Fibroblast of villous mesenchyme (primary cell): ENCODE measurements around the gene MEIG1. TPM values are rescaled to one million over a fixed set of nuclear protein-coding genes. Genes with fewer than 3 reads are reported as not detected.
A peak's percentile ranks its signal among the peaks of the same experiment; 100 is the strongest.
"Not testable (repeated sequence)": the region's sequence is repeated elsewhere in the genome, so short reads cannot be mapped to it uniquely, and the experiment has no call there.

ENCODE experiments used
- DNase-seq: peaks from one replicate; pipeline ENCODE4 v3.0.0-alpha.2; 2010; ENCODE audit warnings: low read depth
- H3K4me3 ChIP-seq: 2 replicates; pipeline ENCODE4 v1.5.1; 2011; ENCODE audit warnings: low read depth, mild to moderate bottlenecking, low read length
- total RNA-seq: library from RNA; depleted of rRNA; stranded (reverse); fragments of >200 nt; gene quantifications from 2 replicates; pipeline ENCODE4 v1.2.3, GENCODE V29; 2012
- TF ChIP-seq, protein P1 (sequence below): IDR thresholded peaks from 2 replicates; pipeline ENCODE4 v1.5.1; 2012; ENCODE audit warnings: low read depth, mild to moderate bottlenecking, low read length; ENCODE audit not compliant: insufficient read depth

The MEIG1 gene
- total RNA-seq, 1 donor, result not detected

DNA sequence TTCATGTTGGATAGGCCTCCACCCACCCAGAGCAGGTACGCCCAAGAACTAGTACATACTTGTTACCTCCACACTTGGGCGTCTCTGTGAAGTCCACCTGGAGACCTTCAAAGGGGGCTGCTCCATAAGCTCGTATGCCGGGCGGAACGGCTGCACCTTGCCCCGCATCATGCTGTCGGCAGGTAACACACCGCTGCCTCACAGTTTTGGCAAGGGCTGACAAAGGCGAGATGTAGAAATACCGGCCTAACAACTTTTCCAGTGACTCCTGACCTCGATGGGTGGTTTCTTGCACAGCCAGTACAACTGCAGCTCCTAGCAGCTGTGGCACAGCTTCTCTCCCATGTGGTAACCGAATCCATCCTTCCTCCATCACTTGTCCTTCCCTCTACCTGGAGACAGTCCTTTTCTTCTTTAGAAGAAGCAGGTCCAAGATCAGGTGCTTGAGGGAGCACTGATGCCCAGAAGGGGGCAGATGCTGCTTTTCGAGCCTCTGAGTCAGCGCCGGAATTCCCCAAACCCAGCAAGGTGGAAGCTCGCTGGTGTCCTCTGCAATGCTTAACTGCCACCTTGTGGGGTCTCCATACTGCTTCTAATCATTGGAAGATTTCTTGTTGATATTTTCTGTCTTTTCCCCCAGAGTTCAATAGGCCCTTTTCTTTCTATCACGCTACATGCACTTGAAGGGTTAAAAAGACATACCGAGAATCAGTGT is 32.0 kb downstream of the MEIG1 start:
- TF ChIP-seq, protein P1, sequence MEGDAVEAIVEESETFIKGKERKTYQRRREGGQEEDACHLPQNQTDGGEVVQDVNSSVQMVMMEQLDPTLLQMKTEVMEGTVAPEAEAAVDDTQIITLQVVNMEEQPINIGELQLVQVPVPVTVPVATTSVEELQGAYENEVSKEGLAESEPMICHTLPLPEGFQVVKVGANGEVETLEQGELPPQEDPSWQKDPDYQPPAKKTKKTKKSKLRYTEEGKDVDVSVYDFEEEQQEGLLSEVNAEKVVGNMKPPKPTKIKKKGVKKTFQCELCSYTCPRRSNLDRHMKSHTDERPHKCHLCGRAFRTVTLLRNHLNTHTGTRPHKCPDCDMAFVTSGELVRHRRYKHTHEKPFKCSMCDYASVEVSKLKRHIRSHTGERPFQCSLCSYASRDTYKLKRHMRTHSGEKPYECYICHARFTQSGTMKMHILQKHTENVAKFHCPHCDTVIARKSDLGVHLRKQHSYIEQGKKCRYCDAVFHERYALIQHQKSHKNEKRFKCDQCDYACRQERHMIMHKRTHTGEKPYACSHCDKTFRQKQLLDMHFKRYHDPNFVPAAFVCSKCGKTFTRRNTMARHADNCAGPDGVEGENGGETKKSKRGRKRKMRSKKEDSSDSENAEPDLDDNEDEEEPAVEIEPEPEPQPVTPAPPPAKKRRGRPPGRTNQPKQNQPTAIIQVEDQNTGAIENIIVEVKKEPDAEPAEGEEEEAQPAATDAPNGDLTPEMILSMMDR, result peak; percentile 38
- DNase-seq, result peak; percentile 43
- not testable (repeated sequence) for H3K4me3 ChIP-seq

DNA sequence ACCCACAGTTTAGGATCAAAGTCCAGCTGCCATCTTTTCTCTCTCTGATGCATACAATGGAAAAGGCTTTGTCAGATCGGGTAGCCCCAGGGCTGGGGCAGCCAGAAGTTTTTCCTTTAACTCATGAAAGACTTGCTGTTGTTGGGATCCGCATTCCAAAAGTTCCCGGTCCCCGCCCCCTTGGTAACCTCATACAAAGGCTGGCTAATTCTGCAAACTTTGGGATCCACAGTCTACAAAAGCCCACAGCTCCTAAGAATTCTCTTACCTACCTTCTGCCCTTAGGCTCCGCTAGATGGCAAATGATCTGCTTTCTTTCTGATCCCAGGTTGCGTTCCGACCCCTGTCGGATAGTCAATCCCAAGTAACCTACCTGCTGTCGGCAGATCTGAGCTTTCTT is 33.1 kb downstream of the MEIG1 start:
- not testable (repeated sequence) for DNase-seq, H3K4me3 ChIP-seq

DNA sequence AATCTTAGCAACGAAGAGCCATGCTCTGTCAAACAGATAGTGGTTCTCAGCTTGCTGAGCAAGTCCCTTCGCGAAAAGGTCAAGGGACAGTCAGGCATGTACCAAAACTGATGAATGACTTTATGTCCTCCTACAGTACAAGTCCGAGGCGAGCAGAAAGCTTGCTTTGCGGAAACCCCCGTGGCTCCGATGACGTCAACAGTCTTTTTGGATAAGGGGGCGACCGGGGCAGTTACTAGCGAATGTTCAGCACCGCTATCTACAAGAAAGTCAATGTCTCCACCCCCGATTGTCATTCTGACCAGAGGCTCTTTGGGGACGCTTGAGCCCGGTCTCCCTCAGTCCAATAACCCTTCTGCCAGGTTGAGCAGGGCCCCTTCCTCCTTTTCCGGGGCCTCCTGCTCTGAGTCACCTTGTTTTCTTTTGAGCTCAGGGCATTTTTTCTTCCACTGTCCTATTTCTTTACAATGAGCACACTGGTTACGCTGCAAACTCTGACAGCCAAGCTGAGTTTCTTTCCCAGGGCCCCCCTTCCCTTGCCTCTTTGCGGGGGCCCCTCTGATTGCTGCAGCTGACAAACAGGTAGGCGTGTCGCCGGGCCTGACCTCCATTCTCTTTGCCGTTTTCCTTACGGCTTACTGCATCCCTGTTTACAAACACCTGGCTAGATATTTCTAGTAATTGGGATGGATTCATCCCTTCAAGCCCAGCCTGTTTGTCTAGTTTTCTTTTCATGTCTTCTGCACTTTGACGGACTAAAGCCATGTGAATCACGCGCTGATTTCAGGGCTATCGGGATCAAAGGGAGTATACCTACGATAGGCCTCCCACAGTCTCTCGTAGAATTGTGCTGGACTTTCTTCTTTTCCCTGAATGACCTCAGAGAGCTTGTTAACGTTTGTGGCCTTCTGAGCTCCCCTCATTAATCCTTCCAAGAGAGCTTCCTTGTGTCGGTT is 34.6 kb downstream of the MEIG1 start:
- not testable (repeated sequence) for DNase-seq, H3K4me3 ChIP-seq

DNA sequence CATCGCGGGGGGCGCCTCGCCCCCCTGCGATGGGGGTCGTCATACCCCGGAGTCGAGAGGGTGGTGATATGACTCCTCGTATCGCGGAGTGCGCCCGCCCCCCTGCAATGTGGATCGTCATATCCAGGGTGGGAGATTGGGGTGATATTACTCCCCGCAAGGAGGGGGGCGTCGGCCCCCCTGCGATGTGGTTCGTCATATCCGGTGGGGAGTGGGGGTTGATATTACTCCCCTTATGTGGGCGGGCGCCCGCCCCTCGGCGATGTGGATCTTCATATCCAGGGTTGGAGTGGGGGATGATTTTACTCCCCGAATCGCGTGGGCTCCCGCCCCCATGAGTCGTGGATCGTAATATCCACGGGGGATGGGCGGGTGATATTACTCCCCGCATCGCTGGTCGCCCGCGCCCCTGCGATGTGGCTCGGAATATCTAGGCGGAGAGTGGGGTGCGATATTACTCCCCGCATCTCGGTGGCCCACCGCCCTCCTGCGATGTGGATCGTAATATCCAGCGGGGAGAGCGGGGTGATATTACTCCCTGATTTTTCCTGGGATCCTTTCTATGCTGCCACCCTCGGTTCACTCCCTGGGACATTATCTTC is 36.9 kb downstream of the MEIG1 start:
- TF ChIP-seq, protein P1, result no peak
- no peak for DNase-seq
- H3K4me3 ChIP-seq, result peak overlapping the region; percentile 30

DNA sequence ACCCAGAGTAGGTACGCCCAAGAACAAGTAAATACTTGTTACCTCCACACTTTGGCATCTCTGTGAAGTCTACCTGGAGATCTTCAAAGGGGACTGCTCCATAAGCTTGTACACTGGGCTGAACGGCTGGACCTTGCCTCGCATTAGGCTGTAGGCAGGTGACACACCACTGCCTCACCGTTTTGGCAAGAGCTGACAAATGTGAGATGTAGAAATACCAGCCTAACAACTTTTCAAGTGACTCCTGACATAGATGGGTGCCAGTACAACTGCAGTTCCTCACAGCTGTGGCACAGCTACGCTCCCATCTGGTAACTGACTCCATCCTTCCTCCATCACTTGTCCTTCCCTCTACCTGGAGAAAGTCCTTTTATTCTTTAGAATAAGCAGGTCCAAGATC is 54.3 kb downstream of the MEIG1 start:
- not testable (repeated sequence) for H3K4me3 ChIP-seq, DNase-seq

DNA sequence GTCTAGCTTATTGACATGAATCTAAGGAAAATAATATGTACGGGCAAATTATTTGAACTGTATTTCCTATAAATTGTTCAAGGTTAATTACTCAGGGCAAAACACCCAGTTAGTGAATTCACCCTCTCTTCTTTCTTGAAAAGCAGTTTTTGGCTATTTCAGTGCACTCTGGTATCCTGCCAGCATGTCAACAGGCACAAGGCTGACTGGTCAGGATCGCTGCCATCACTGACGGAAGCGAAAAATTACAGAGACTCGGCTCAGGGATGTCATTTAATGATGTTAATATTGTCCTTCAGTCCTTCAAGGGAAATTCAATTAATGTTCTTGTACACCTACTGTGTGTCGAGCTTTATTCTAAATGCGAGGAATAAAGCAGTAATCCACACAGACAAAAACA is 56.3 kb downstream of the MEIG1 start:
- TF ChIP-seq, protein P1, result no peak
- DNase-seq, result no peak
- H3K4me3 ChIP-seq, result no peak overlapping the region

DNA sequence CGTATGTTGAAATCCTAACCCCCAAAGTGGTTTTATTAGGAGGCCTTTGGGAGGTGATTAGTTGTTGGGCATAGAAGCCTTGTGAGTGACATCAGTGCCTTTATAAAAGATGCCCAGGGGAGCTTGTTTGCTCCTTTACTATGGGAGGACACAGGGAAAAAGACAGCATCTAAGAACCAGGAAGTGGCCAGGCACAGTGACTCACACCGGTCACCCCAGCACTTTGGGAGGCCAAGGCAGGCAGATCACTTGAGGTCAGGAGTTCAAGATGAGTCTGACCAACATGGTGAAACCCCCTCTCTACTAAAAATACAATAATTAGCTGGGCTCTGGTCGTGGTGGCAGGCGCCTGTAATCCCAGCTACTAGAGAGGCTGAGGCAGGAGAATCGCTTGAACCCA is 61.8 kb downstream of the MEIG1 start:
- DNase-seq, result peak; percentile 14
- H3K4me3 ChIP-seq, result not testable (repeated sequence)

Other genes with a start within 250 kb of the MEIG1 start
- gene FAM107B, start 184.5 kb upstream of the MEIG1 start, total RNA-seq, result 17.7 and 19.0 TPM in 2 replicates
- 0.43 and 1.3 TPM in 2 replicates for gene CDNF, start 121.4 kb upstream of the MEIG1 start, total RNA-seq
- 12.2 and 15.5 TPM in 2 replicates for gene HSPA14, start 121.1 kb upstream of the MEIG1 start, total RNA-seq
- gene MSANTD7, start 121.1 kb upstream of the MEIG1 start, total RNA-seq, result 17.1 and 23.3 TPM in 2 replicates
- gene SUV39H2, start 80.5 kb upstream of the MEIG1 start, total RNA-seq, result 11.3 and 27.2 TPM in 2 replicates
- gene DCLRE1C, start 5.3 kb upstream of the MEIG1 start, total RNA-seq, result 9.5 and 12.6 TPM in 2 replicates
- gene OLAH, start 84.6 kb downstream of the MEIG1 start, total RNA-seq, result not detected in 2 replicates
- gene ACBD7, start 129.4 kb downstream of the MEIG1 start, total RNA-seq, result 0.97 and 1.3 TPM in 2 replicates
- 13.8 and 14.2 TPM in 2 replicates for gene RPP38, start 138.0 kb downstream of the MEIG1 start, total RNA-seq
- 63.5 and 84.2 TPM in 2 replicates for gene NMT2, start 209.3 kb downstream of the MEIG1 start, total RNA-seq